SH-SY5Y (cell line): ENCODE results near the gene FBXW7.

Experiments
- GATA2 ChIP-seq: IDR thresholded peaks from 2 replicates; pipeline ENCODE4 v1.6.1; 2011; ENCODE audit warnings: mild to moderate bottlenecking, low read depth, low read length
- GATA3 ChIP-seq: IDR thresholded peaks from 2 replicates; pipeline ENCODE4 v1.6.1; 2011; ENCODE audit warnings: low read depth, mild to moderate bottlenecking, low read length, moderate library complexity

DNA sequence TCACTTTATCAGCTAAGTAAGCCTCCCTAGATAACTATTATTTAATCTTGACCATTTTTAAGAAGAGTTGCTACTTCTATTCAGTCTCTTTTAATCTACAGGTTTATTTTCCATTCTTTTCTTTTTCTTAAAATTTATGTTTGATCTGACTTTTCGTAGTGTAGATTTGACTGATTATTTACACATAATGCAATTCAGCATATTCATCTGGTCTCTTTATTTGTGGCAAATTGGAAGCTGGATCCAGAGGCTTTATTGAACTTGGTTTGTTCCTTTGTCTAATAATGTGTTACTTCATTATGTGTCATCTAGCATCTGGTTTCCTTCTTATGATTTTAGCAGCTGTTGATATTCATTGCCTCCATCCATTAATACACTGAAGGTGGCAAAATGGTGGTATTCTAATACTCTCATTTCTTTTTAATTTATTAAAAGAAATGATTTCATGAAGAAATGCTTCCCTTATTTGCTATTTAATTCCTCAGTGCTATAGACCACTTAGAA lies 113.0 kb downstream of the FBXW7 start:
- no peak for TF ChIP-seq GATA3
- no peak for TF ChIP-seq GATA2
